Fibroblast of skin of right biceps (primary cell): ENCODE results near the gene XCL2.
"Not testable (repeated sequence)": the region's sequence is repeated elsewhere in the genome, so short reads cannot be mapped to it uniquely, and the experiment has no call there.

Experiments used
- DNase-seq: peaks from one replicate; pipeline ENCODE4 v3.0.0-alpha.2; 2013

Gene XCL2

DNA sequence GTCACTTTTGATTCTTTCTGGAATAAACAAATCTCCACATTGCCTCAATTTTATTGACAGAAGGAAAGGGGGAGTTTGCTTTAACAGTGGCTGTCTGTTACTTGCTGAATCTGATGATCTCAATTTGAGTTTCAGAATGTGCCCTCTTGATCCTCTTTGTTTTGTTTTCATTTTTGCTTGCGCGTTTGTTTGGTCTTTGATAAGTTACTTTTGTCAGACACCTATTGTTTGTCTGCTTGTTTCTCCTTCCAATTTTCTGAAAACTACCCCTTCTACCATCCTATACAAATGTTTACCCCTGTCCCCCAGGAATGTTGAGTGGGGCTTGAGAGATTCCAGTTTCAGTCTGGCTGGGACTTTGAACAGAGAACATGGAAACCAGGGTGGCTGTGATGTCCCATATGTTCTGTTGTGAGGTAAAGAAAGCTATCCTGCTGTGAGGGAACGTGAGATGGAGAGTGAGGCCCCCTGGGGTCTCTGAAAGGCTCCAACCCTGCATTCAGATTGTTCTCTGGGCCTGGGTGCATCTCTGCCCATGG, 11.8 kb upstream of the XCL2 start:
- DNase-seq, result no peak

DNA sequence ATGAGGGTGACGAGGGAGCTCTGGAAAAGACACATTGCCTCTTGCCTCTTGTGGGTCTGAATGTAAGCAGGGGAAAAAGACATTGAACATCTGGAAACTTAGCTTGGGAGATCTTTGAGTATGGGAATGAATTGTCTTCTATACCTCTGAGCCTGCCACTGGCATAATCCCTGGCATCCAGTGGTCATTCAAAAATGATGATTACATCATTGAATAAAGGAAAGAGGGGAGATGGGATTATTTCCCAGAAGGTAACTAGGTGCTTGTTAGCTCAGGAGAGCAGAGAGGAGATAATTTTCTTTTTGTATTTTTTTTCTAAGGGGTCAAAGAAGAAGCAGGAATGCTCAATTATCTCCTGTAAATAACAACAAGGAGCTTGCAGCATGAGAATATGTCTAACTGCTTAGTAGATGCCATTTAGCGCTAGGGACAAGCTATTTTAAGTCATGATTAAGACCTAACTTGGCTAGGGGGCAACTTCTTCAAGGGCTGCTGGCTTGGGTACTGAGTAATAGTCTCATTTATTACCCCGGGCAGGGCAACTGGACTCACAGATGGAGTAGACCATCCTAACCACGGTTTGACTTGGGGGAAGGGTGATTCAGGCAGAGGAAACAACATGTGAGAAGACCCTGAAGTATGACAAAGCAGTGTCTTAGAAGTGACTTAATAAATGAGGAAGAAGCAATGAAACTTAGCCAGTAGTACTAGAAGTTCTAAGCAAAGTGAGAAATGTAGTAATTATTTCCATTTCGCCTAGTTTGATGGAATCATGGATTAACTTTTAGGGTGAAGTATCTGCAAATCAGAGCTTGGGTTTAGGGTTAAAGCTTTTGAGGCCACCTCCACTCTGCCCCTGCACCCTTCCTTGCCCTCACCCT, 11.0 kb upstream of the XCL2 start:
- no peak for DNase-seq

GRCh38 chr1:168553680-168554553, 10.1 kb upstream of the XCL2 start:
- DNase-seq, result no peak

GRCh38 chr1:168552961-168553360, 9.2 kb upstream of the XCL2 start:
- DNase-seq, result no peak

GRCh38 chr1:168551688-168552087, 7.9 kb upstream of the XCL2 start:
- DNase-seq, result no peak

- DNase-seq, result no peak
Measured at GRCh38 chr1:168550971-168551370, 7.2 kb upstream of the XCL2 start.

DNA sequence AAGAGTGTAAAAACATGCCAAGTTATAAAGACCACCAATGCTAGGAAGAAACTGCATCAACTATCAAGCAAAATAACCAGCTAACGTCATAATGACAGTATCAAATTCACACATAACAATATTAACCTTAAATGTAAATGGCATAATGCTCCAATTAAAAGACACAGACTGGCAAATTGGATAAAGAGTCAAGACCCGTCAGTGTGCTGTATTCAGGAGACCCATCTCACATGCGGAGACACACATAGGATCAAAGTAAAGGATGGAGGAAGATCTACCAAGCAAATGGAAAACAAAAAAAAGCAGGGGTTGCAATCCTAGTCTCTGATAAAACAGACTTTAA, 2.7 kb upstream of the XCL2 start:
- DNase-seq, result not testable (repeated sequence)

DNA sequence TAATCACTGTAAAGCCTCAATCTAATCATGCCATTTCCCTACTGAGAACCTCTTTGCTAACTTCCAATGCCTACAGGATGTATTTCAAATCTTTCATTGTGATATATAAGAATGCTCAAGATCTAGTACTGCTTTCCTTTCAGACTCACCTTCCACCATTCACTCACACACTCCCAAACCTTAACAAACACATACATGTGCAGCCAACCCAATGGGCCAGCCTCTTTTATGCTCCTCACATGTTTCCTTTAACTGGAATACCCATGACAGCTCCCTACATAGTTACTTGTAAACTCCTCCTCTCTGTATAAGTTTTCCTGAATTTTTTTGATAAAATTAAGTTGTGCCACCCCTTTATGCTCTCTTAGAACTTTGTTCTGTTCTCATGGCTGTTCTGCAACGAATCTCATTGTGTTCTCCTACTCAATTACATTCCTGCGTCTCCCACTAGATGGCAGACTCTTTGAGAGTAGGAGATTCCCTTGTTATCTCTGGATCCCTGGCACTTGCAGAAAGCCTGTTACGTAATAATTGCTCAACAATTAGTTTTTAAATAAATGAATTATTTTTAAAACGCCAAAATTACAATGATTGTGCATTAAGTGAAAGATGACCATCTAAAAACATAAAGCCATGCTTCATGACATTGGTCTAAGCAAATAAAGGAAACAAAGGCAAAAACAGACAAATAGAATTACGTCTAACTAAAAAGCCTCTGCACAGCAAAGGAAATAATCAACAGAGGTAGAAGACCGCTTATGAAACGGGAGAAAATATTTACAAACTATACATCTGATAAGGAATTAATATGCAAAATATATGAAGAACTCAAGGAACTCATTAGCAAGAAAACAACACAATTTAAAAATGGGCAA, 2.1 kb upstream of the XCL2 start:
- peak; percentile 15 for DNase-seq

DNA sequence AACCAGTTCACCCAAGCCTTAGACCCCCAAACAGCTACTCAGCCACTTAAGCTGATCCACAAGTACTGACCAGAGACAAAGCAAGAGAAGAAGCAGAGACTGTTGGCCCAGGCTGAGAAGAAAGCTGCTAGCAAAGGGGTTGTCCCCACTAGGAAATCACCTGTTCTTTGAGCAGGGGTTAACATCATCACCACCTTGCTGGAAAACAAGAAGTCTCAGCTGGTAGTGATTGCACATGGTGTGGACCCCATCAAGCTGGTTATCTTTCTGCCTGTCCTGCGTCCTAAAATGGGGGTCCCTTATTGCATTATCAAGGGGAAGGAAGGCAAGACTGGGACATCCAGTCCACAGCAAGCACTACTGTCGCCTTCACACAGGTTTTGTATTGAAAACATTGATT, 819 bp downstream of the XCL2 start:
- DNase-seq, result not testable (repeated sequence)

DNA sequence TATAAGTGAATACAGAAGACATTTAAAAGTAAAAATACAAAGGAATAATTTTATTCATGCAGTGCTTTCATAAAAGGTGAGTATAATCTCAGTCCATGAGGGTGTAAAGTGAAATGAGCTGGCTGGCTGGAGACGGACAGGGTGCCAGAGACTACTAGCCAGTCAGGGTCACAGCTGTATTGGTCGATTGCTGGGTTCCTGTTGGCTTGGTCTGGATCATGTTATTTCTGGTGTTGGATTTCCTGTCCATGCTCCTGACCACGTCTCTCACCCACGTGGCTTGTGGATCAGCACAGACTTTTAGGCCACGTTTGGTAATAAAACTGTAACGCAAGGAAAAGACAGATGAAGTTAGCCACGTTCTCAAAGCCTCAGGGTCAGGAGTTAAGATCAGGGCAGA, 3.0 kb downstream of the XCL2 start:
- DNase-seq, result not testable (repeated sequence)

DNA sequence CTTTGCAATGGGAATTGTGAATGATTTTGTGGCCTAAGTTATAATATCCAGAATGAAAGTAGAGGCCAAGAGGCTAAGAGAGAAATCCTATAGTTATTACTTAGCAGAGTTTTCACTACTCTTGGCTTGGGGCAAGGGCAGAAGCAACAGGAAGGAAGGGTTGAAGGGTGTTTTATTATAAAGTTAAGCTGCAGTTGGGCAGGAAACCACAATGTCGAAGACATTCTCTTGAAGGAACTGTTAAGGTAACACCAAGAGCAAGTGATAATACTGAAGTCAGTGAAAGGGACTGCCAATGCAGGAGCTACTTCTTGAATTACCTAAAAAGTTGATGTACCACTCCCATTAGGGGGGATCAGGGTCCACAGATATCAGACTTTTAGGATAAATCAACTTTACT, 8.3 kb downstream of the XCL2 start:
- DNase-seq, result no peak

DNA sequence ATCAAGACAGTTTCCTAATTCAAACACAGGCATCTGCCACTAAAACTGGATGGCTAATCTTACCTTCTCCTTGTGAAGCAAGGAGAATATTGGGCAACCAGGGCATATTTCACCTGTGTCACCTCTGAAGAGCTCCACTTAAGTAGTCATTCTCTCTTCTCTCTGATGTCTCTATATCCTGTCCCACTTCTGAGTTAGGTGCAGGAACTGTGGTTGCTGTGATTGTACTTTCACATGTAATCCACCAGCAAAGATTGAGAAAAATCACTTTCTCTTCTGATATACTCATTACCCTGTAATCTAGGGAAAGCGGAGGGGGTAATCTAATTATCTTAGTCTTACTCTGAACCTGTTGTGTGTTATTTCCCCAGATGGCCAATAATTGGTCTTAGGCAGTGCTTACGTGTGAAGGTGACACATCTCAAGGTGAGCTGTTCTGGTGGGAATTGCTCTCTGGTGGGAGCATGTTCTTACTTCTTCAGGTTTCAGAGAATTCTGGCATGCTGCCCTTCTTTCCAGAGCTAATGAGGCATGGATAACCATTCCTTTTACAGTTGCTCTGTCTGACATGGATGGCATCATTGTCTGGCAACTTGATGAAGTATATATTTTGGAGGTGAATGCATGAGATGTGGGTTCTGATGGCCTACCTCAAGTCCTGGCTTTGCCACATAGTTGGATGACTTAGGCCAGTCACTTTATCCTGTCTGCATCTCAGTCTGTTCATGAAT, 12.0 kb downstream of the XCL2 start:
- no peak for DNase-seq

DNA sequence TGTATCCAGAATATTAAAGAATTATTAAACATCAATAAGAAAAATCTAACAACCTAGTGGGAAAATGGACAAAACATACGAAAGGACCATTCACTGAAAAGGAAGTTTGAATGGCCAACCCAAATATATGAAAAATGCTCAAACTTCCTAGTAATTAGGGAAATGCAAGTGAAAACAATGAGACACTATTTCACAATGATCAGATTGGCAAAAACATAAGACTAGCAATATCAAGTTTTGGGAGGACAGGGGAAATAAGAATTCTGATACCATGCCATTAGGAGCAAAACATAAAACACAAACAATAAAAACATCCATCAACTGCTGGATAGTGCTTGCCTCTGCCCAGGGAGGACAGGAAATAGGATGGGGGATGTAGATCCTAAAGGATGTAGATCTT, 14.3 kb downstream of the XCL2 start:
- DNase-seq, result no peak

DNA sequence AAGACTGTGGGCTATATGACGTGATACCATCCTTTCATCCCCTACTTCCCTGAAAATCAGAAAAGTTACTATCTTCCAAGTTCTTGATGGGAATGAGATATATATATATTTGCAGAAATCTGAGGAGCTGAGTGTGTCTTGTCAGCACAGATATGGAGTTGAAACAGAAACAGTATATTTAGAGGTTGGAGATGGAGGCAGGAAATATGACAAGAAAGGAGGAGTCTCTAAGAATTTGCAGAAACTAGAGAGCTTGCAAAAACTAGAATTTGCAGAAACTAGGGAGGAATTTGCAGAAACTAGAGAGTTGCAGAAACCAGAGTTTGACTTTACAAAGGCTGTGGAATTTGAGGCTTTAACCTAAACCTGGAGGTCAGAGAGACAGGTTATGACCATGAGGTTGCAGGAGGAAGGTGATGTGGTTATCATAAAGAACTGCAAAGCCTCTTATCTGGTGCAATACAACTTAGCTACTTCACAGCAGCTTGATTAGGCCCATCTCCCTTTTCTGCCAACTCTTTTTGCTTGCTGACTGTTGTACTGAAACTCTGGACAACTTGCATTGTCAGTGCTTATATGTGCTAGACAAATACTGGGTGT, 22.3 kb downstream of the XCL2 start:
- DNase-seq, result no peak

DNA sequence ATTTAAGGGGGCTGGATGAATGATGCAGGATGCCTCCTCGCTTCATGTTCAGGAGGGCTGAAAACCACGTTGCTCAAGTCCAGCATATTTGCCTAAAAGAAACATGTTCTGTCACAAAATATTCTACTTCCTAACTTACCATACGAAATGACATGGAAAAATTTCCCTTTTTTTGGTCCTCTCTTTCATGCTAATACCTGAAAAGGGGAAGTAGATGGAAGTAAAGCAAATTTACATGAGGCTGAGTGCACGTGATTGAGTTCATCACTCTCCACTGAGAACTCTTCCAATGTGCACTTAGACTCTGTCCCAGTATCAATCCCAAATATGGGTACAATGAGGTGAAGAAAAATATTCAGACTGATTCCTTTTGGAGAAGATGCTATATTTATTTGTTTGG, 23.0 kb downstream of the XCL2 start:
- DNase-seq, result no peak

DNA sequence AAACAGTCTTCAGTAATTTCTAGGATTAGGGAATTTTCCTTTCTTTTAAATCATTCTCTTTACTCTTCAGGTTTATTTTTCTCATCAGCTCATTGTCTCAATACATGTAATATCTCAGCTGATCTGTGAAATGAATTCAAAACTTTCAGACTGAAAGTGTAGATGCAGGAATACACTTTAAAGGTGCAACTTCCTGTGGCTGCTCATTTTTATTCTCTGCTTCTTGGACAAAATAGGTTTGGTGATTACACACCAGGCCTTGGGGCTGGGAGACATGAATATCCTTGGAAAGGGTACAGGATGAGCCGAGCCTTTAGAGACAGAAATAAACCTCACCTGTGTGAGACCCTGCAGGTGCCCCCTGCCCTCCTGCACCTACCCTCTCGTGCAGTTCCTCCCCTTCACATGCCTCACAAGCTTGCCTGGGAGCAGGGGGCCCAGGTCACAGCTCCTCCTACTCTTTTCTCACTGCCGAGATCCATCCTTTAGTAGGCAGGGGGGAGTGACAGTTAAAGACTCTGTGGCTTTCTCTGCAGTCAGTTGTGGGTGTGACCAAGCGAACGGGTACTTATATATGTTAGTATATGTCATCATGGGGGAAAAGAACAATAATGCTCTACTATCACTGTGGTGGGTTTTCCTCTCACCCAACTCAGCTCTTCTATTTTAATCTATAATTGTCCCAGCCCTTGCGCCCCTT, 23.6 kb downstream of the XCL2 start:
- no peak for DNase-seq

GRCh38 chr1:168518813-168519212, 25.0 kb downstream of the XCL2 start:
- no peak for DNase-seq

GRCh38 chr1:168518201-168518689, 25.6 kb downstream of the XCL2 start:
- no peak for DNase-seq

- DNase-seq, result no peak
Measured at GRCh38 chr1:168514455-168514854, 29.3 kb downstream of the XCL2 start.

DNA sequence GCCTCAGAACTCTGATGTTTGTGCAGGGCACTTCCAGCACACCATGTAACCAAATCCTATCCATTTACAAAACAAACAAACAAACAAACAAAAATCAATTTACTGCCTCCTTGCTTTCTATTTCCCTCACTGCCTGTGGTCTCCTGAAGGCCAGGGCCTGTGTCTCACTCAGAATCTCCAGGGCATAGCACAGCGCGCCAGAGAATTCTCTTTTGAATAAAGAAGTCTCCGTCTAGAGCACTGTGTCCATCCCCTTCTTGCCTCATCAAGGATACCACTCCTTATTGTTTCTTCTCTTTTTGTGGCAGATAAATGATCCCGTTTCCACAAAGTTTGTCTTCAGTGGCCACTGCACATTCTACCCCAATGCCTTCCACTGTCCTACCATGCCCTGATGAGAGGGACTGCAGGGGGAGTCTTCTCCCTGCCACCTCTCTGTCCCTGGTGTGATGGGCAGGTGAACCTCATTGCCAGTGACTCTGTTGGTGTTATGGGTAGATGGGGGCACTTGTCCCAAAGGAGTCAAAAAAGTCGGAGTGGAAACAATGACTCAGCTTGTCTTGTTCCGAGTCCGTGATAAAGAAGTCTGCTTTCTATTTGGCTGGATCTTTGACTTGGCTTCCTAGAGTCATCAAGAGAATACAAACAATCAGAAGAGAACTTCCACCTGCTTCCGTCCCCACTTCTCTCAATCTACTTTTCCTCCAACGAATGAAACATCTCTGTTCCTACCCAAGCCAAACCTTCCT, 30.0 kb downstream of the XCL2 start:
- DNase-seq, result no peak
